ENCODE measurements around the gene ZBTB7B.

Gene ZBTB7B

GRCh38 chr1:154970631-154971340, 31.8 kb upstream of the ZBTB7B start, which contains the start of gene SHC1:
Gene SHC1 (minus strand): TSS chr1:154970747. CDS start chr1:154970526, 221 bp downstream.
- TF ChIP-seq CTCF (IDR thresholded peaks at IDR 0.05; ENCODE audit: low read length): no peak
- no peak for TF ChIP-seq EZH2 (IDR thresholded peaks at IDR 0.05; ENCODE audit: borderline replicate concordance, low read length)
- peak within 1 kb of the TSS; percentile 53 for H3K9ac ChIP-seq (ENCODE audit: low read length)
- H3K27me3 ChIP-seq (ENCODE audit: insufficient read depth, low read length): no peaks in the 10 kb centered on the region
- no peaks in the 10 kb centered on the region for H4K20me1 ChIP-seq (ENCODE audit: insufficient read depth, low read length)
- peaks cover 9% of the 10 kb centered on the region for H3K79me2 ChIP-seq (ENCODE audit: insufficient read depth, low read length)
- H3K36me3 ChIP-seq (ENCODE audit: insufficient read depth, low read length): peaks cover 33% of the 10 kb centered on the region
- peaks cover 35% of the 10 kb centered on the region for H3K4me1 ChIP-seq (ENCODE audit: insufficient read depth, low read length, severe bottlenecking)
- H3K27ac ChIP-seq (ENCODE audit: low read depth, low read length, poor library complexity, severe bottlenecking): peak within 1 kb of the TSS; percentile 69
- H3F3A ChIP-seq (ENCODE audit: insufficient read depth, low read length): no peaks in the 10 kb centered on the region
- H3K9me3 ChIP-seq (ENCODE audit: low read length): no peaks in the 10 kb centered on the region
- peak within 1 kb of the TSS; percentile 71 for H3K4me2 ChIP-seq (ENCODE audit: low read length)
- H3K4me3 ChIP-seq (ENCODE audit: low read depth, low read length, poor library complexity, severe bottlenecking): peak within 1 kb of the TSS; percentile 52
- no peak within 1 kb of the TSS for H2AFZ ChIP-seq (ENCODE audit: low read length)
- H3K9me2 ChIP-seq (ENCODE audit: low read depth, low read length): no peaks in the 10 kb centered on the region

DNA sequence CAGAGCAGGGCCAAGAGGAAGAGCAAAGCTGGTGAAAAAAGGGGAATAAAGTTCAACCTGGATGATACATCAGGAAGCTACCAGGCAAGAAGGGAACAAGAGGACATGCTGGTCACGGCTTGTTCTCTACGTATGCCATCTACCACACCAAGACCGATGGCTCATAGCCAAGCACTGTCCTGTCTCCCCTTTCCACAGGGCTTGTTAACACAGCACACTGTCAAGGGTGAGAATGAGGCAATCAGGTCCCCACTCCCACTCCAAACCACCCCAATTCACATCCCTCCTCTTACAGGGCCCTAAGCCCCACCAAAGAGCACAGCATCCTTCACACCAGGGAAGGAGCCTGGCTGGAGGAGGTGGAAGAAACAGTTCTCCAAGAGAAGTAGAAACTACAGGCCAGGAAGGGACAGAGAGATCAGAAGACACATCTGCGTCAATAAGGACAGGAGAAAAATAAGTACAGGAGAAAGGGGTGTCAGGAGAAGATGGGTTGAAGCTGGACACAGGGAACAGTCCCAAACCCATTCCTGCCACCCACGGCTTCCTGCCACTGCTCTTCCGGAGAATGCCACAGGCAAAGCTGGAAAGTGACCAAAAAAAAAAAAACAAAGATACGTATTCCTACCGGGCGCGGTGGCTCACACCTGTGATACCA, 31.1 kb upstream of the ZBTB7B start:
- Histone ChIP-seq H3K36me3 (ENCODE audit: insufficient read depth, low read length) (peaks cover 26% of the 10 kb centered on the region), H3K4me2 (ENCODE audit: low read length) (peak overlapping the region; percentile 71), H3K9me3 (ENCODE audit: low read length) (no peaks in the 10 kb centered on the region), H3F3A (ENCODE audit: insufficient read depth, low read length) (no peaks in the 10 kb centered on the region), H3K9me2 (ENCODE audit: low read depth, low read length) (no peaks in the 10 kb centered on the region), H3K4me1 (ENCODE audit: insufficient read depth, low read length, severe bottlenecking) (peaks cover 42% of the 10 kb centered on the region), H3K27ac (ENCODE audit: low read depth, low read length, poor library complexity, severe bottlenecking) (peak overlapping the region; percentile 69), H3K4me3 (ENCODE audit: low read depth, low read length, poor library complexity, severe bottlenecking) (peak overlapping the region; percentile 52), H3K27me3 (ENCODE audit: insufficient read depth, low read length) (no peaks in the 10 kb centered on the region), H4K20me1 (ENCODE audit: insufficient read depth, low read length) (no peaks in the 10 kb centered on the region), H3K79me2 (ENCODE audit: insufficient read depth, low read length) (peaks cover 16% of the 10 kb centered on the region), H2AFZ (ENCODE audit: low read length) (no peak overlapping the region), H3K9ac (ENCODE audit: low read length) (peak overlapping the region; percentile 53; the same call in 1 of the 2 replicates)
- no peak for TF ChIP-seq CTCF (IDR thresholded peaks at IDR 0.05; ENCODE audit: low read length)
- TF ChIP-seq EZH2 (IDR thresholded peaks at IDR 0.05; ENCODE audit: borderline replicate concordance, low read length): no peak

- no peaks in the 10 kb centered on the region for H3K27me3 ChIP-seq (ENCODE audit: insufficient read depth, low read length)
- no peak overlapping the region for H2AFZ ChIP-seq (ENCODE audit: low read length)
- no peaks in the 10 kb centered on the region for H3K9me3 ChIP-seq (ENCODE audit: low read length)
- TF ChIP-seq EZH2 (IDR thresholded peaks at IDR 0.05; ENCODE audit: borderline replicate concordance, low read length) (no peak), CTCF (IDR thresholded peaks at IDR 0.05; ENCODE audit: low read length) (no peak)
- peak overlapping the region; percentile 79 for H3K4me3 ChIP-seq (ENCODE audit: low read depth, low read length, poor library complexity, severe bottlenecking)
- peak overlapping the region; percentile 17; the same call in 1 of the 2 replicates for H3K9ac ChIP-seq (ENCODE audit: low read length)
- no peaks in the 10 kb centered on the region for H3K9me2 ChIP-seq (ENCODE audit: low read depth, low read length)
- H3F3A ChIP-seq (ENCODE audit: insufficient read depth, low read length): no peaks in the 10 kb centered on the region
- H3K79me2 ChIP-seq (ENCODE audit: insufficient read depth, low read length): peaks cover 23% of the 10 kb centered on the region
- H3K4me1 ChIP-seq (ENCODE audit: insufficient read depth, low read length, severe bottlenecking): peaks cover 49% of the 10 kb centered on the region
- peak overlapping the region; percentile 74 for H3K4me2 ChIP-seq (ENCODE audit: low read length)
- peaks cover 19% of the 10 kb centered on the region for H3K36me3 ChIP-seq (ENCODE audit: insufficient read depth, low read length)
- H4K20me1 ChIP-seq (ENCODE audit: insufficient read depth, low read length): no peaks in the 10 kb centered on the region
- H3K27ac ChIP-seq (ENCODE audit: low read depth, low read length, poor library complexity, severe bottlenecking): peak overlapping the region; percentile 88
These were observed 30.4 kb upstream of the ZBTB7B start for GRCh38 chr1:154972213-154972516.
